Tibial artery (tissue), 4 donors: Measurements from ENCODE around the gene RAVER1.

ENCODE experiments used
- DNase-seq, 2 donors: peaks; one replicate each; pipeline ENCODE4 v3.0.0-alpha.2; 2019
- H3K27ac ChIP-seq, 2 donors: fragments of 200-600 bp; sonication (generic) in 1 of 2; 1 replicate in 1 of 2; 2 replicates in 1 of 2; pipeline ENCODE4 v1.5.1; 2018 to 2019; ENCODE audit warnings: mild to moderate bottlenecking in 1 of 2
- H3K27me3 ChIP-seq, 2 donors: fragments of 200-600 bp; sonication (generic) in 1 of 2; one replicate each; pipeline versions ENCODE4 v1.5.1 to v1.6.0; 2016 to 2019
- H3K36me3 ChIP-seq, 3 donors: fragments of 200-600 bp; sonication (generic) in 2 of 3; one replicate each; pipeline ENCODE4 v1.5.1; 2016 to 2019; ENCODE audit warnings: mild to moderate bottlenecking in 2 of 3
- H3K4me1 ChIP-seq, 4 donors: fragments of 200-600 bp; sonication (generic) in 2 of 4; 1 replicate in 3 of 4; 2 replicates in 1 of 4; pipeline ENCODE4 v1.5.1; 2016 to 2019
- H3K4me3 ChIP-seq, 2 donors: fragments of 200-600 bp; sonication (generic) in 1 of 2; 1 replicate in 1 of 2; 2 replicates in 1 of 2; pipeline ENCODE4 v1.5.1; 2018 to 2019; ENCODE audit warnings: mild to moderate bottlenecking in 2 of 2
- H3K9me3 ChIP-seq, 3 donors: fragments of 200-600 bp; sonication (generic) in 1 of 3; one replicate each; pipeline ENCODE4 v1.5.1; 2016 to 2019
- CTCF ChIP-seq, 2 experiments: fragments of 200-600 bp in 1 of 2; fragments of 450-650 bp in 1 of 2; IDR thresholded peaks; one replicate each; pipeline ENCODE4 v1.5.1; 2017 to 2019; ENCODE audit warnings: antibody characterized with exemption in 2 of 2, mild to moderate bottlenecking in 1 of 2, moderate library complexity in 1 of 2
- intact Hi-C: fragments of 100-400 bp; cut with DNase I; formaldehyde crosslinking; loops from one replicate; pipeline ENCODE4 v1.15.0; 2023; ENCODE audit warnings: low total_unique reads

Gene RAVER1

GRCh38 chr19:10363789-10364281, 30.5 kb upstream of the RAVER1 start:
- Histone ChIP-seq H3K27ac (no peak overlapping the region), H3K4me1 (no peaks in the 10 kb centered on the region), H3K36me3 (peaks cover 54 to 100% (median 96%) of the 10 kb centered on the region in 3 donors), H3K27me3 (no peaks in the 10 kb centered on the region), H3K9me3 (no peaks in the 10 kb centered on the region), H3K4me3 (no peak overlapping the region)
- DNase-seq = no peak
- intact Hi-C loops = no loop called here
- TF ChIP-seq CTCF (IDR thresholded peaks at IDR 0.05) = no peak

- intact Hi-C loops = no loop called here
- no peak for DNase-seq
- TF ChIP-seq CTCF (IDR thresholded peaks at IDR 0.05) = no peak
- Histone ChIP-seq H3K36me3 (peaks cover 53 to 98% (median 93%) of the 10 kb centered on the region in 3 donors), H3K4me3 (no peak overlapping the region), H3K9me3 (no peaks in the 10 kb centered on the region), H3K27ac (no peak overlapping the region), H3K4me1 (no peaks in the 10 kb centered on the region), H3K27me3 (no peaks in the 10 kb centered on the region)
These were observed 28.9 kb upstream of the RAVER1 start for GRCh38 chr19:10362259-10362658.

- intact Hi-C loops = no loop called here
- no peaks in the 10 kb centered on the region for H3K4me1 ChIP-seq
These were observed 28.3 kb upstream of the RAVER1 start for GRCh38 chr19:10361569-10362011.

GRCh38 chr19:10356431-10356830, 23.1 kb upstream of the RAVER1 start:
- Histone ChIP-seq H3K4me3 (no peak overlapping the region), H3K36me3 (peaks cover 50 to 98% (median 82%) of the 10 kb centered on the region in 3 donors), H3K27ac (no peak overlapping the region), H3K27me3 (no peaks in the 10 kb centered on the region), H3K9me3 (no peaks in the 10 kb centered on the region), H3K4me1 (peaks cover 0 to 7% (median 3%) of the 10 kb centered on the region in 4 donors)
- intact Hi-C loops = no loop called here
- no peak for DNase-seq
- TF ChIP-seq CTCF (IDR thresholded peaks at IDR 0.05) = no peak

More at GRCh38 chr19:10361569-10362011, 28.3 kb upstream of the RAVER1 start:
- no peak for TF ChIP-seq CTCF (IDR thresholded peaks at IDR 0.05)
- no peak for DNase-seq
- Histone ChIP-seq H3K27ac (no peak overlapping the region), H3K36me3 (peaks cover 46 to 98% (median 93%) of the 10 kb centered on the region in 3 donors), H3K9me3 (no peaks in the 10 kb centered on the region), H3K4me3 (no peak overlapping the region), H3K27me3 (no peaks in the 10 kb centered on the region)

- Histone ChIP-seq H3K36me3 (peaks cover 45 to 94% (median 63%) of the 10 kb centered on the region in 3 donors), H3K27me3 (no peaks in the 10 kb centered on the region), H3K9me3 (no peaks in the 10 kb centered on the region), H3K4me3 (no peak overlapping the region), H3K4me1 (peaks cover 0 to 7% (median 3%) of the 10 kb centered on the region in 4 donors), H3K27ac (no peak overlapping the region)
- no peak for TF ChIP-seq CTCF (IDR thresholded peaks at IDR 0.05)
- DNase-seq = no peak
- intact Hi-C loops = no loop called here
These were observed 20.6 kb upstream of the RAVER1 start for GRCh38 chr19:10353793-10354391.
